KOPT-K1 (cell line): ENCODE results near the gene RETREG3.
"Not testable (repeated sequence)": the region's sequence is repeated elsewhere in the genome, so short reads cannot be mapped to it uniquely, and the experiment has no call there.

ENCODE experiments used
- H3K27ac ChIP-seq: fragments of 200-600 bp; sonication (generic); 2 replicates; pipeline ENCODE4 v1.5.1; 2016; ENCODE audit warnings: antibody characterized with exemption, mild to moderate bottlenecking, low read depth, low read length; ENCODE audit not compliant: poor library complexity, severe bottlenecking
- H3K36me3 ChIP-seq: fragments of 200-600 bp; sonication (generic); 2 replicates; pipeline ENCODE4 v1.5.1; 2017; ENCODE audit warnings: antibody characterized with exemption, mild to moderate bottlenecking, low read length, moderate library complexity; ENCODE audit not compliant: insufficient read depth
- H3K9me3 ChIP-seq: fragments of 200-600 bp; sonication (generic); 2 replicates; pipeline ENCODE4 v1.5.1; 2017; ENCODE audit warnings: antibody characterized with exemption, low read length, mild to moderate bottlenecking; ENCODE audit not compliant: insufficient read depth, poor library complexity, severe bottlenecking

The RETREG3 gene

DNA sequence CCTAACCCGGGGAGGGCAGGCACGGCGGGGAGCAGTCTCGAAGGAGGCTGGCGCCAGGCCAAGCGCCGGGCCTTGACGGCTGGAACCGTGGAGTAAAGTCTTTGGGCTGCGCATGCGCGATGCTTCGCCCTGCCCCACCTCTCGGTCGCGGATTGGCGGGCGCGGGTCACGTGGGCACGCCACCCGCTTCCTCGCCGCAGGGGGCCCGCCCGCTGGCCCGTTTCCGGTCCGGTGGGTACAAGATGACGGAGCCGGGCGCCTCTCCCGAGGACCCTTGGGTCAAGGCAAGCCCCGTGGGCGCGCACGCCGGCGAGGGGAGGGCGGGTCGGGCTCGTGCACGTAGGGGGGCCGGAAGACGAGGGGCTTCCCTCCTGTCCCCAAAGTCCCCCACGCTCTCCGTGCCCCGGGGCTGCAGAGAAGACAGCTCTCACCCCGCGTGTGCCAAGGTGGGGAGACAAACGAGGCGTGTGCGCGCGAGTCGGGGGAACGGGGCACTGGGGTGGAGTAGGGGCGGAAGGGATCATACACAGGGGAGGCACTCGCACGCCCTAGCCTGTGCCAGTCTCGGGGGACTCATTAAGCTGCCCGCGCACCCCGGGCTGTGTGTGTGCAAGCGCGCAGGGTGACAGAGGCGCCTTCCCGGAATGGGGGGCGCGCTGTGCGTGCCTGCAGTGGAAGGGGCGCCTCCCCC lies 42.1 kb downstream of the RETREG3 start, which contains the start of gene MLX:
Gene MLX (plus strand): TSS at position 218 of the 691 bp plus-strand sequence. CDS start 25 bp downstream, at position 243.
- Histone ChIP-seq H3K9me3 (no peaks in the 10 kb centered on the region), H3K27ac (peak within 1 kb of the TSS; percentile 90), H3K36me3 (peaks cover 70% of the 10 kb centered on the region)

DNA sequence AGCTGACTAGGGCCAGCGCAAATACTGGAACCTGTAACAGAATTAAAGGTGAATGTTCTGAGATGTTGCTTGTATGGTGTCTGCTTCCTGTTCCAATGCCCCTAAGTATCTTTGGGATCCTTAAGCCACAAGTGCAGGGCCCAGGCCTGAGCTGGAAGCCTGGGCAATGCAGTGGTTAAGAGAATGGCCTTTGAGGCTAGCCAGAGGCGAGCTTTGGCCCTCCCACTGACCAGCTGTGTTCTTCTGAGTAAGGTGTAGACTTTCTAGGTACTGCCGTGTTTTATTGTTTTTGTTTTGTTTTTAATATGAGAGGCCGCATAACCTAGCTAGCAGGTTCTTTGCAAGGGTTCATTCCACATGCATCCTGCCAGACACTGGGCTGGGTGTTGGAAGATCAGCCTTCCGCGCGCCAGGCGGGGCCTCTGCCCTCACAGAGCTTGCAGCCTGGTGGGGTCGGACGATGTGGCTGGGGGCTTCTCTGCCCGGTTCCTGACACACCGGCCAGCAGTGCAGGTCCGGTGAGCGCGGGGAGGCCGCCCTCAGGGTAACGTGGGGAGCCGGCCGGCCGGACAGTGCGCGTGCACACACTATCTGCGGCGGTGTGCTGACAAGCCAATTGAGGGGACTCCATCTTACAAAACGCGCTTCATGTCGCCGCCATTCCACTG lies 42.8 kb downstream of the RETREG3 start:
- no peaks in the 10 kb centered on the region for H3K9me3 ChIP-seq
- H3K36me3 ChIP-seq, result peaks cover 63% of the 10 kb centered on the region
- H3K27ac ChIP-seq, result peak overlapping the region; percentile 90

DNA sequence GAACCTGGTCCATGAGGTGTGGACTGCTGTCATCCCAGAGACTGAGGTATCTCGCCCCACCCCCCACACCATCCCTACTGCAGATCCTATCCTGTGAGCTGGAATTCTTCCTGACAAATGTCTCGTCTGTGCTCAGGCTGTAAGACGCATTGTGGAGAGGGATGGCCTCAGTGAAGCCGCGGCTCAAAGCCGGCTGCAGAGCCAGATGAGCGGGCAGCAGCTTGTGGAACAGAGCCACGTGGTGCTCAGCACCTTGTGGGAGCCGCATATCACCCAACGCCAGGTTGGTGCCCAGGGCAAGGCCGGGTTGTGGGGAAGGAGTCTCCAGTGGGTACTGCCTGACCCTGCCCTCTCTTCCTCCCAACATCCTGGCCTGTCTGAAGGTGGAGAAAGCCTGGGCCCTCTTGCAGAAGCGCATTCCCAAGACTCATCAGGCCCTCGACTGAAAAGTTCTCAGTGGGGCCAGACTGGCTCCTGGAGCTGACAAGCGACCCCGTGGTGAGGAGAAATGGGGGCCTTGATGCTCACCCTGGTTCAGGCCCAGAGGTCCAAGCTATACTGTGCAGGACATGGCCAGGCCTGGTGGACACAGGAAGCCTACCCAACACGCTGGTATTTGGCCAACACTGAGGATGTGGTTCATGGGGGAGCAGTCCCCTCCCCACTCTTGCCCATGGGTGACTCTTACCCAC lies 43.5 kb downstream of the RETREG3 start:
- Histone ChIP-seq H3K9me3 (no peaks in the 10 kb centered on the region), H3K36me3 (peaks cover 56% of the 10 kb centered on the region), H3K27ac (peak overlapping the region; percentile 90)

DNA sequence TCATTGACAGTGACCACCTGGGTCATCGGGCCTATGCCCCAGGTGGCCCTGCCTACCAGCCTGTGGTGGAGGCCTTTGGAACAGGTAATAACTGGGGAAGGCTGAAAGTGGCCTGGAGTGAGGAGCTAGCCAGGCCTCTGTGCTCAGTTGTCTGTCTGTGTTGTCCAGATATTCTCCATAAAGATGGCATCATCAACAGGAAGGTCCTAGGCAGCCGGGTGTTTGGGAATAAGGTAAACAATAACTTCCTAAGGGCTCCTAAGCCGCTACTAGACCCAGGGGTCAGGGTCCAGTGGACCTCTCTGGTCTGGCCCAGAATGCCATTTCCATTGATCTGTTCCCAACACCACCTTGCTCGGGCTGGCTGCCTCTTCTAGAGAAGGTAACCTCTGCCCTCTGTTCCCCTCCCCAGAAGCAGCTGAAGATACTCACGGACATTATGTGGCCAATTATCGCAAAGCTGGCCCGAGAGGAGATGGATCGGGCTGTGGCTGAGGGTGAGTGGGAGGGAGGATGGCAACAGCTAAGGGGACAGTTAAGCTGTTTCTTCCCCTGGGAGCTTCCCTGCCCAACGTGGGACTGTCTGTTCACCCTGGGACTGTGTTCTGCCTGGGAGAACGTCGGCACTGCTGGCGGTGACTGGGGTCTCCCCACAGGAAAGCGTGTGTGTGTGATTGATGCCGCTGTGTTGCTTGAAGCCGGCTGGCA lies 44.2 kb downstream of the RETREG3 start:
- H3K9me3 ChIP-seq, result no peaks in the 10 kb centered on the region
- H3K27ac ChIP-seq, result no peak overlapping the region
- H3K36me3 ChIP-seq, result peaks cover 49% of the 10 kb centered on the region

DNA sequence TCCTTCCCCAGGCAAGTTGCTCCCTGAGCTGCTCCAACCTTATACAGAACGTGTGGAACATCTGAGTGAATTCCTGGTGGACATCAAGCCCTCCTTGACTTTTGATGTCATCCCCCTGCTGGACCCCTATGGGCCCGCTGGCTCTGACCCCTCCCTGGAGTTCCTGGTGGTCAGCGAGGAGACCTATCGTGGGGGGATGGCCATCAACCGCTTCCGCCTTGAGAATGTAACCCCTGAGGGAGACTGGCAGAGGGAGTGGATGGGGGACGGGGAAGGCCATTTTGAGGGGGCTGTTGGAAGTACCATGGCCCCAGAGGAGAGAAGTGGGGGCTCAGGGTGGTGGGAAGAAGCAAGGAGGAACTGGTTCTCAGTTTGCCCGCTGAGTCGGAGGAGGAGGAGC lies 45.2 kb downstream of the RETREG3 start:
- Histone ChIP-seq H3K27ac (no peak overlapping the region), H3K9me3 (no peaks in the 10 kb centered on the region), H3K36me3 (peaks cover 39% of the 10 kb centered on the region)

DNA sequence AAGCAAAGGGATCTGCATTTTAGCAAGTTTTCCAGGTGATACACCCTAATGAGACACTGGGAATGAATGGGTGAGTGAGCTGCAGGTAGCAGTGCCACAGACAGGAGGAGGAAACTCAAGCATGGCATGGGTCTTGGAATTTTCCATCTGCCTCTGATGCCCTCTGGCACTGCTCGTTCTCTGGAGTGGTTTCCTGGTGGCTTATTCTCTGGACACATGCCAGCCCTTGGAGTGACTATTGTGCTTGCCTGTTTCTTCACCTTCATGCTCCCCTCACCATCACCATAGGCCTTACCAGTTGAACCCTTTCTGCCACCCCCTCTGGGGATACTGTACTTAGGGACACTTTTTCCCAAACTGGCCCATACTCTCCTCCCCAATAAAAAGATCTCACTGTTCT lies 45.6 kb downstream of the RETREG3 start:
- peaks cover 35% of the 10 kb centered on the region for H3K36me3 ChIP-seq
- H3K9me3 ChIP-seq, result no peaks in the 10 kb centered on the region
- peak overlapping the region; percentile 76 for H3K27ac ChIP-seq

DNA sequence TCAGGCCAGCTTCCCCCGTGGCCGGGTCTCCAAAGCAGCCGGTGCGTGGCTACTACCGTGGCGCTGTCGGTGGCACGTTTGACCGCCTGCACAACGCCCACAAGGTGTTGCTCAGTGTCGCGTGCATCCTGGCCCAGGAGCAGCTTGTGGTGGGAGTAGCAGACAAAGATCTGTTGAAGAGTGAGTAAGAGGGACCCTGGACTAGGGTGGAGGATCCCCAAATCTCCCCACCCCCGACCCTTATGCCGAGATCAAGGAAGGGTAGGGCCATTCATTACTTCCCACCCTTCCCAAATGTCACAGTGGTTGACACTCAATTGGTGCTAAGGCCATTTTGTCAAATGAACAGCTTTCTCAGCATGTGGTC lies 46.0 kb downstream of the RETREG3 start:
- Histone ChIP-seq H3K27ac (peak overlapping the region; percentile 76), H3K9me3 (no peaks in the 10 kb centered on the region), H3K36me3 (peaks cover 32% of the 10 kb centered on the region)

DNA sequence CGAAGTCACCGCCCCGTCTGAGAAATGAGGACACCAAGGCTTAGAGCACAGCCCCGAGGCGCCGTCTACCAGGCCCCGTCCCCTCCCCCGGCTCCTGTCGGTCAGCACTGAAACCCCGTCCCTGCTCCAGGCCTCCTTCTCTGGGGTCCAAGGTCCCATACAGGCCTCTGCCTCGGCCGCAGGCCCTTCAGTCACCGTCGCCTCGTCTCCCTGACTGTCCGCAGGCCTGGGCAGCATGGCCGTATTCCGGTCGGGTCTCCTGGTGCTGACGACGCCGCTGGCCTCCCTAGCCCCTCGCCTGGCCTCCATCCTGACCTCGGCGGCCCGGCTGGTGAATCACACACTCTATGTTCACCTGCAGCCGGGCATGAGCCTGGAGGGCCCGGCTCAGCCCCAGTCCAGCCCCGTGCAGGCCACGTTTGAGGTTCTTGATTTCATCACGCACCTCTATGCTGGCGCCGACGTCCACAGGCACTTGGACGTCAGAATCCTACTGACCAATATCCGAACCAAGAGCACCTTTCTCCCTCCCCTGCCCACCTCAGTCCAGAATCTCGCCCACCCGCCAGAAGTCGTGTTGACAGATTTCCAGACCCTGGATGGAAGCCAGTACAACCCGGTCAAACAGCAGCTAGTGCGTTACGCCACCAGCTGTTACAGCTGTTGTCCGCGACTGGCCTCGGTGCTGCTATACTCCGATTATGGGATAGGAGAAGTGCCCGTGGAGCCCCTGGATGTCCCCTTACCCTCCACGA lies 46.6 kb downstream of the RETREG3 start:
- Histone ChIP-seq H3K36me3 (peaks cover 32% of the 10 kb centered on the region), H3K9me3 (no peaks in the 10 kb centered on the region), H3K27ac (peak overlapping the region; percentile 76)

DNA sequence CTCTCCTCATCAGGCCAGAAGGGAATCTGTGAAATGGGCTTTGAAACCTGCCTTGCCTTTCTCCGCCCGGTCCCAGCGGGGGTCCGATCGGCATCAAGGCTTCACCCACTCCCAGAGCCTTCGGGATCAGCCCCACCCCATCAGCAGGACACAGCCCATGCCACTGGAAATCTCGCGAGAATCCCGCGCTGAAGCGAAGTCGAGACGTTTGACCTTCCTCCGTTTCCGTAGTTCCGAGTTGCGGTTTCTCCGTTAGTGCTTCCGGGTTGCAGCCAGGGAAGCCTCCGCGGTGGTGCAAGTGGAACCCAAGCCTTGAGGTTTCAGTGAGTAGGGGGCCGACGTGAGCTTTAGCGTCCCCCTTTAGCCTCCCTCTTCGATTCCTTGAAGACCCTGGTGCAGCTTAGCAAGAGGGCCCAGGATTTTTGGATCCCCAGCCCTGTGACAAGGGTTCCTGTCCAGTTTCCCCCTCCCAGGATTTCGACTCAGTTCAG lies 47.2 kb downstream of the RETREG3 start, which contains the start of gene COASY:
Gene COASY (plus strand): TSS at position 252 of the 491 bp plus-strand sequence. CDS start 475 bp downstream, outside the sequence.
- H3K27ac ChIP-seq, result peak within 1 kb of the TSS; percentile 76
- H3K9me3 ChIP-seq, result no peaks in the 10 kb centered on the region
- peaks cover 32% of the 10 kb centered on the region for H3K36me3 ChIP-seq

DNA sequence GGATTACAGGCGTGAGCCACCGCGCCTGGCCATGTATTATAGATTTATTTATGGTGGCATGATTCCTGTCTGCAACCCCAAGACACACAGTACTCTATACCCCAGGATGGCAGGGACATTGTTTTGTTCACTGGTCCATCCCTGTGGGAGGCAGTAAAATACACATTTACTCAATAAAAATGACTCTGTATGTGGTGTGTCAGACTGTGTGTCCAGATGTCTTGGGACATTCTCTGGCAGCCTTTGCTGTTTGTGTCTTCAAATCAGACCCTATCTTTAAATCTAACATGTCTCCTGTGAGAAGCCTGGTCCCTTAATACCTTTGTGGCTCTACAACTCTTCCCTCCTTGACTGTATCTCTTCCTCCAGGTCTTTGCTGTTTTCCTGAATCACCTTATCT lies 48.9 kb downstream of the RETREG3 start:
- H3K27ac ChIP-seq, result no peak overlapping the region

DNA sequence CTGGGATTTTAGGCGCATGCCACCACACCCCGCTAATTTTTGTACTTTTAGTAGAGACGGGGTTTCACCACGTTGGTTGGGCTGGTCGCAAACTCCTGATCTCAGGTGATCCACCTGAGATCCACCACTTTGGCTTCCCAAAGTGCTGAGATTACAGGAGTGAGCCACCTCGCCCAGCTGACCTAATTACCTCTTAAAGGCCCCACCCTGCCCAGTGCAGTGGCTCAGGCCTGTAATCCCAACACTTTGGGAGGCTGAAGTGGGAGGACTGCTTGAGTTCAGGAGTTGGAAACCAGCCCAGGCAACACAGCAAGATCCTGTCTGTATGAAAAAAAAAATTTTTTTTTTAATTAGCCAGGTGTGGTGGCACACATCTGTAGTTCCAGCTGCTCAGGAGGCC lies 50.1 kb downstream of the RETREG3 start:
- Histone ChIP-seq H3K36me3 (peaks cover 9% of the 10 kb centered on the region; the same call in 1 of the 2 replicates), H3K27ac (no peak overlapping the region), H3K9me3 (no peaks in the 10 kb centered on the region)

More for the DNA sequence above, 48.9 kb downstream of the RETREG3 start:
- Histone ChIP-seq H3K36me3 (peaks cover 21% of the 10 kb centered on the region), H3K9me3 (no peaks in the 10 kb centered on the region)

DNA sequence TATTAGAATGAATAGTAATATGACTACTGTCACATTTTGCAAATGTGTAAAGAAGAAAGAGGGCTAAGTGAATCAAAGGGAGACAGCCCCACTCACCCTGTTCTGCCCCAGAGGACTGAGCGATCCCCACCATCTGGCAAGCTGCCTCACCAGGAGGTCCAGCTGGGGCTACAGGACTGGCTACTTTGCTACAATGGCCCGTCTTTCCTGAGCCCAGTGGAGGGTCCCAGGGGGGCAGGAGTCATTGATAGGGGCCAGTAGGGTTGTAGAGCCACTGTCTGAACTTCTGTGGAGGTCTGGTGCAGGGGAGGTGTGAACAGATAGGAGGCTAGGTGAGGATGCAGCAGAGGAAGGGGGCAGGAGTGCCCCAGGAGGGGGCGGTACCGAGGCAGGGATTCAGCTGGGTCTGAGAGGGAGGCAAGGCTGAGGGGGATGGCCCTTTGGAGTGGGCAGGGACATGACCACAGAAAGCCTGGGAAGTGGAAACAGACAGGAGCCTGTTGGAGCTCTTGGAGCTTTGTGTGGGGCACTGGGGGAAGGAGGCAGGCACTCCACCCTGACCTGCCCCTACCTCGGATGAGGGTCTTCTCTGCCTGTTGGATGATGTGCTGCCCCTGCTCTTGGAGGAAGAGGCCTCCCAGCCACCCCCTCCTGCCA lies 53.1 kb downstream of the RETREG3 start:
- not testable (repeated sequence) for H3K36me3 ChIP-seq, H3K9me3 ChIP-seq, H3K27ac ChIP-seq

DNA sequence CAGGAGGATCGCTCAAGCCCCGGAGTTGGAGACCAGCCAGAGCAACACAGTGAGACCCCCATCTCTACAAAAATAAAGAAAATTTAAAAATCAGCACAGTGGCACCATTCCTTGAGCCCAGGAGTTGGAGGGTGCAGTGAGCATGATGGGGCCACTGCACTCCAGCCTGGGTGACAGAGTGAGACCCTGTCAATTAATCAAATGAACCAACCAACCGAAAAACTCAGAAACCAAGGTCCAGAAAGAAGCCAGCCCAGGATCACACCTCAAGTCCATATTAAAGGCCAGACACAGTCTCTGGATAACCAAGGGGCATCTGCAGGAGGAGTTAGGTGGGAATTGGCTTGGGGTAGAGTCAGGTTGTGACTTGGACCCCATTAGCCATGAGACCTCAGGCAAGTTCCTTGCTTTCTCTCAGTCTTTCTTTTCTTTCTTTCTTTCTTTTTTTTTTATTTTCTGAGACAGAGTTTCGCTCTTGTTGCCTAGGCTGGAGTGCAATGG lies 54.0 kb downstream of the RETREG3 start:
- Histone ChIP-seq H3K36me3 (no peaks in the 10 kb centered on the region), H3K9me3 (no peaks in the 10 kb centered on the region), H3K27ac (peak overlapping the region; percentile 67)
